Measurements from ENCODE around the gene EFL1.

DNA sequence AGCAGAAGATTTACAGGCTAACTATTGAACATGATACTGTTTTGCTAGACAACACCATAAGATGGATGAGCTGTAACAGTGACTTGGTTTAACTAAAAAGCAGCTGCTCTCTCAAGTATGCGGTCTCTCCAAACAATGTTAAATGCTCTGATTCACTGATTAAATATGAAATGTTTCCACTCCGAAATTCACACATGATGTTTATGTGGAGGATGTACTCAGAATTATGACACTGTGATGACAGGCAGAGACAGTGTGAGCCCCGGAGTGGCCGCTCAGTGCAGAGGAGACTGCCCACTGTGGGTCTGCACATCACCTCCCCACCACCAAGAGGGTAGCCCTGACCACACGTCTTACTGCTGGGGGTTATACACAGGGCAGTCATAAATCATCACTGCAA is 132.8 kb downstream of the EFL1 start:
- no peak for TF ChIP-seq POLR2A (IDR thresholded peaks at IDR 0.05; ENCODE audit: low read depth, low read length)
- TF ChIP-seq, protein P1, sequence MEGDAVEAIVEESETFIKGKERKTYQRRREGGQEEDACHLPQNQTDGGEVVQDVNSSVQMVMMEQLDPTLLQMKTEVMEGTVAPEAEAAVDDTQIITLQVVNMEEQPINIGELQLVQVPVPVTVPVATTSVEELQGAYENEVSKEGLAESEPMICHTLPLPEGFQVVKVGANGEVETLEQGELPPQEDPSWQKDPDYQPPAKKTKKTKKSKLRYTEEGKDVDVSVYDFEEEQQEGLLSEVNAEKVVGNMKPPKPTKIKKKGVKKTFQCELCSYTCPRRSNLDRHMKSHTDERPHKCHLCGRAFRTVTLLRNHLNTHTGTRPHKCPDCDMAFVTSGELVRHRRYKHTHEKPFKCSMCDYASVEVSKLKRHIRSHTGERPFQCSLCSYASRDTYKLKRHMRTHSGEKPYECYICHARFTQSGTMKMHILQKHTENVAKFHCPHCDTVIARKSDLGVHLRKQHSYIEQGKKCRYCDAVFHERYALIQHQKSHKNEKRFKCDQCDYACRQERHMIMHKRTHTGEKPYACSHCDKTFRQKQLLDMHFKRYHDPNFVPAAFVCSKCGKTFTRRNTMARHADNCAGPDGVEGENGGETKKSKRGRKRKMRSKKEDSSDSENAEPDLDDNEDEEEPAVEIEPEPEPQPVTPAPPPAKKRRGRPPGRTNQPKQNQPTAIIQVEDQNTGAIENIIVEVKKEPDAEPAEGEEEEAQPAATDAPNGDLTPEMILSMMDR (IDR thresholded peaks at IDR 0.05; ENCODE audit: extremely low read depth in 1 of 2, insufficient read depth in 1 of 2, low read depth in 1 of 2, low read length in 2 of 2): no peak
- no peak for TF ChIP-seq GATA2 (IDR thresholded peaks at IDR 0.05; ENCODE audit: insufficient read depth, insufficient read length, low read depth, low read length)
- TF ChIP-seq POLR2AphosphoS5 (IDR thresholded peaks at IDR 0.05; ENCODE audit: insufficient read depth, low read depth, low read length): no peak
- TF ChIP-seq FOS (IDR thresholded peaks at IDR 0.05; ENCODE audit: borderline replicate concordance, insufficient read depth, low read length): no peak
- TF ChIP-seq, protein P2, sequence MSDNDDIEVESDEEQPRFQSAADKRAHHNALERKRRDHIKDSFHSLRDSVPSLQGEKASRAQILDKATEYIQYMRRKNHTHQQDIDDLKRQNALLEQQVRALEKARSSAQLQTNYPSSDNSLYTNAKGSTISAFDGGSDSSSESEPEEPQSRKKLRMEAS (IDR thresholded peaks at IDR 0.05; ENCODE audit: insufficient read depth, insufficient read length): no peak
- no peak for TF ChIP-seq EZH2 (IDR thresholded peaks at IDR 0.05; ENCODE audit: borderline replicate concordance, low read depth, low read length, severe bottlenecking)
- TF ChIP-seq JUN (IDR thresholded peaks at IDR 0.05; ENCODE audit: borderline replicate concordance, insufficient read depth, insufficient read length, low read depth): no peak
- TF ChIP-seq MYC (IDR thresholded peaks at IDR 0.05; ENCODE audit: low read depth, low read length): no peak

All from endothelial cell of umbilical vein (primary cell).